ENCODE results near the gene PLCXD3.

GRCh38 chr5:41459557-41459956 is 50.8 kb downstream of the PLCXD3 start:
- no peak for TF ChIP-seq CTCF (IDR thresholded peaks at IDR 0.05 in 8 of 11, conservative IDR thresholded peaks at IDR 0.05 in 3 of 11)
- no peak for TF ChIP-seq POLR2A (IDR thresholded peaks at IDR 0.05)
- TF ChIP-seq POLR2AphosphoS5 (IDR thresholded peaks at IDR 0.05): no peak

Data from spleen (tissue), 7 donors.